ENCODE results near the gene SRRM5.

The SRRM5 gene, protein sequence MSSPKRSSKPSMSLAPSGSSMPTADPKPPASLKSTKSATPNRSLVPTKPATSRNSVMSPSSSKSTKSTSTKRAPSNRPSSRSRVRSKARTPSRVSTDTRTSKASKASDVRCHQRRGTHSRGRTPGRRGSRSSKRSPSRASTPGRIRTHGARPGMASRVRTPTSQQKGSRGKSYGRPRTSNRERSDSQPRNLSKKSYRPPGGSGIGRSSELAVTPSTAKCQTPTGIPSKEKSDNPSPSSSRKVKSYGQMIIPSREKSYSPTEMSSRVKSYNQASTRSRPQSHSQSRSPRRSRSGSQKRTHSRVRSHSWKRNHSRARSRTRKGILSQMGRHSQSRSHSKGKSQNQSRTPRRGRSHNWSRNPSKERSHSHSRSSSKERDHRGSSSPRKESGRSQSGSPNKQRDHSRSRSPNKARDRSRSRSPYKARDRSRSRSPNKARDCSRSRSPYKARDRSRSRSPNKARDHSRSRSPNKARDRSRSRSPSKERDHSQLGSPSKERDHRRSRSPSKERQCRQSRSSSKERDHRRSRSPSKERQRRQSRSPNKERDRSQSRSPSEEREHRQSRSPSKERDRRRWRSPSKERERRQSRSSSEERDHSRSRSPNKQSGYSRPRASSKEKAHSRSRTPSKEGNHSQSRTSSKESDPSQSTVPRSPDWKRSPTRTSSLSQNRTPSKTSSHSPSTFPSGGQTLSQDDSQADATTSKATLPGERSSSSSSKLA

DNA sequence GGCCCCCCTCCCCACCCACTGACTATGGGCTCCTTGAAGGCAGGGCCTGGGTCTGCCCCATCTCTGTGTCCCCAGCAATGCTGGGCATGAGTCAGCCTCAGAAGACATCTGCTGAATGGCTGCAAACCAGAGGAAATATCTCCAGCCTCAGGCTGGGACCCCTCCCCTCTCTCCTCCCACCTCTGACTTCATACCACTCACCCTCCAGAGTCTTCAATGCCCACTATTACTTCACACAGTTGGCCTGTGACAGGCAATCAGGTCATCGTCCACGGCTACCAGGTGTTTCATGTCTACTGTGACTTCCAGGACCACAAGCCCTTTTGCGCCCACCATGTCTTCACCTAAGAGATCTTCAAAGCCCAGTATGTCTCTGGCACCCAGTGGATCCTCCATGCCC, at the start of gene SRRM5:
SRRM5 (plus strand) TSS at position 301 of the 400 bp plus-strand sequence; CDS start at position 335, 34 bp downstream.
- H3K9me3 ChIP-seq (ENCODE audit: control insufficient read depth, insufficient read depth, low read depth, low read length) = no peaks in the 10 kb centered on the region
- H3K9ac ChIP-seq (ENCODE audit: low read length) = no peak within 1 kb of the TSS
- H3K4me1 ChIP-seq (ENCODE audit: control insufficient read depth, insufficient read depth, low read length) = peaks cover 4% of the 10 kb centered on the region; the same call in 1 of the 2 replicates
- H3K27me3 ChIP-seq (ENCODE audit: control insufficient read depth, insufficient read depth, low read length) = no peaks in the 10 kb centered on the region
- no peak within 1 kb of the TSS for H3K27ac ChIP-seq (ENCODE audit: low read depth, low read length)
- peaks cover 30% of the 10 kb centered on the region for H3K36me3 ChIP-seq (ENCODE audit: control insufficient read depth, insufficient read depth, low read length)
- no peak within 1 kb of the TSS for H3K4me3 ChIP-seq (ENCODE audit: low read depth, low read length)

DNA sequence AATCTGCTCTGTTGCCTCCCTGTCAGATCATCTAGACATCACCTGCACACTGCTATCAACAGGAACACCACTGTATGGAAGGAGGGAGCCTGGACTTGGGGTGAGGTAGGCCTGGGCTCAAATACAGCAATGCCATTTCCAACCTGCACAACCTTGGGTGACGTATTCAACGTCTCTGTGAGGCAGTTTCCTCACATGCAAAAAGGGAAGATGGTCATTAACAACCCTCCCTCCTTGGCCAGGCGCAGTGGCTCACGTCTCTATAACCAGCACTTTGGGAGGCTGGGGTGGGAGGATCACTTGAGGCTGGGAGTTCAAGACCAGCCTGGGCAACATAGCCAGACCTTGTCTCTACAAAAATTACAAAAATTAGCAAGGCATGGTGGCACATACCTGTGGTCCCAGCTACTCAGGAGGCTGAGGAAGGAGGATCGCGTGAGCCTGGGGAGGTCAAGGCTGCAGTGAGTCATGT, 49.6 kb upstream of the SRRM5 start:
- no peak overlapping the region for H3K9ac ChIP-seq (ENCODE audit: low read length)
- no peaks in the 10 kb centered on the region for H3K4me1 ChIP-seq (ENCODE audit: control insufficient read depth, insufficient read depth, low read length)
- no peak overlapping the region for H3K4me3 ChIP-seq (ENCODE audit: low read depth, low read length)
- H3K9me3 ChIP-seq (ENCODE audit: control insufficient read depth, insufficient read depth, low read depth, low read length) = no peaks in the 10 kb centered on the region
- H3K36me3 ChIP-seq (ENCODE audit: control insufficient read depth, insufficient read depth, low read length) = peaks cover 36% of the 10 kb centered on the region
- H3K27ac ChIP-seq (ENCODE audit: low read depth, low read length) = no peak overlapping the region
- no peaks in the 10 kb centered on the region for H3K27me3 ChIP-seq (ENCODE audit: control insufficient read depth, insufficient read depth, low read length)

DNA sequence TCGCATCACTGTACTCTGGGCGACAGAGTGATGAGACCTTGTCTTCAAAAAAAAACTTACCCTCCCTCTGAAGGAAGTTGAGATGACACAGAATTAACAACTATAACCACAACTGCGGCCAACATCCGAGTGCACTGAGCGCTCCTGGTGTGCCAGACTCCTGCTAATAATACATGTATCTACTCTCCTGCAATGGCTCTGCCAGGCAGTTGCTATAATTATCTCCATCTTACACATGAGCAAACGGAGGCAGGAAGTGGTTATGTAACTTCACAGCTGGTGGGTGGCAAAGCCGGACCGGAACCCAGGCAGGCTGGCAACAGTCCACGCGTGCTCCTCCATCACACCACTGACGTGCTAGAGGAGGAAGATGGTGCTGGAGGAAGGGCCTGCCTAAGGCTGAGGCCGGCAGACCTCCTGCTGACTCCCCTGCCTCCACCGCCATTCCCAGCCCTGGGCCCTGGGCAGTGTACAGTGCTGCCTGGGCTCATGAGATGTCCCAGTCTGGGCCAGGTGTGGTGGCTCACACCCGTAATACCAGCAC, 49.1 kb upstream of the SRRM5 start:
- Histone ChIP-seq H3K4me1 (ENCODE audit: control insufficient read depth, insufficient read depth, low read length) (no peaks in the 10 kb centered on the region), H3K9me3 (ENCODE audit: control insufficient read depth, insufficient read depth, low read depth, low read length) (no peaks in the 10 kb centered on the region), H3K9ac (ENCODE audit: low read length) (no peak overlapping the region), H3K4me3 (ENCODE audit: low read depth, low read length) (no peak overlapping the region), H3K36me3 (ENCODE audit: control insufficient read depth, insufficient read depth, low read length) (peaks cover 34% of the 10 kb centered on the region), H3K27ac (ENCODE audit: low read depth, low read length) (no peak overlapping the region), H3K27me3 (ENCODE audit: control insufficient read depth, insufficient read depth, low read length) (no peaks in the 10 kb centered on the region)

DNA sequence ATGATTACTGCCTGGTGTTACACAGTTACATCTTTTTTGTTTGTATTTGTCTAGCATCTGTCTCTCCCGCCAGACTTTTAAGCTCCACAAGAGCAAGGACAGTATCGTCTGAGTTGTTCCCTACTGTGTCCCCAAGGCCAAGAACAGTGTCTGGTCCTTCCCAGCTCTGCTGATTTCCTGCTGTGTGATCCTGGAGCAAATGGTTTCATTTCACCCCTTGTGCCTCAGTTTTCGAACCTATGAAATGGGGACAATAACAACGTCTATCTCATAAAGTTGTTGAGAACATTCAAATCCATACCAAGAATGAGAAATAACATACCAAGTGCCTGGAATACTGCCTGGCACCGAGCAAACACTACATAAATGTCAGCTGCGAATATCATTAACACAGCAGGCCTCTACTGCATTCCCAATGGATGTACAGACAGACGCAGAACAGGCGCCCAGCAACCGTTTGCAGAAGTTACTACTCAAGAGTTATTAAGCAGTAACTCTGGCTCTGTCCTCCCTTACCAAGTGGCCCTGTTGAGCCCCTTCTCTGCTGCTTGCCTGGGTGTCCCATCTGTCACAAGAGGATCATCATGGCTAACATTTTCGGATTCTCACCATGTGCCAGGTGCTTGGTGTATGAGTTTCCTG, 48.0 kb upstream of the SRRM5 start:
- H3K9ac ChIP-seq (ENCODE audit: low read length) = no peak overlapping the region
- no peaks in the 10 kb centered on the region for H3K4me1 ChIP-seq (ENCODE audit: control insufficient read depth, insufficient read depth, low read length)
- H3K27ac ChIP-seq (ENCODE audit: low read depth, low read length) = no peak overlapping the region
- H3K36me3 ChIP-seq (ENCODE audit: control insufficient read depth, insufficient read depth, low read length) = peaks cover 30% of the 10 kb centered on the region
- H3K27me3 ChIP-seq (ENCODE audit: control insufficient read depth, insufficient read depth, low read length) = no peaks in the 10 kb centered on the region
- H3K9me3 ChIP-seq (ENCODE audit: control insufficient read depth, insufficient read depth, low read depth, low read length) = no peaks in the 10 kb centered on the region
- H3K4me3 ChIP-seq (ENCODE audit: low read depth, low read length) = no peak overlapping the region

DNA sequence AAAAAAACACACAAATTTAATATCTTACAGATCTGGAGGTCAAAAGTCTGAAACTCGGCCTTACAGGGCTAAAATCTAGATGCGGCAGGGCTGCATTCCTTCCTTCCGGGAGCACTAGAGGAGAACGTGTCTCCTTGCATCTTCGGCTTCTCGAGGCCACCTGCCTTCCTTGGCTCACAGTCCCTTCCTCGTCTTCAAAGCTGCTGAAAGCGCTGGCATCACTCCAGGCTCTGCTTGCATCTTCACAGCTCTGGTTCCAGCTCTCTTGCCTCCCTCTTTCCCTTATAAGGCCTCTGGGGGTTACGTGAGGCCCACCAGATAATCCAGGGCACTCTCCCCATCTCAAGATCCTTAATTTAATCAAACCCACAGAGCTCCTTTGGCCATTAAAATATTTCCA, 47.1 kb upstream of the SRRM5 start:
- no peaks in the 10 kb centered on the region for H3K27me3 ChIP-seq (ENCODE audit: control insufficient read depth, insufficient read depth, low read length)
- no peak overlapping the region for H3K9ac ChIP-seq (ENCODE audit: low read length)
- H3K4me1 ChIP-seq (ENCODE audit: control insufficient read depth, insufficient read depth, low read length) = no peaks in the 10 kb centered on the region
- H3K9me3 ChIP-seq (ENCODE audit: control insufficient read depth, insufficient read depth, low read depth, low read length) = no peaks in the 10 kb centered on the region
- H3K27ac ChIP-seq (ENCODE audit: low read depth, low read length) = no peak overlapping the region
- H3K36me3 ChIP-seq (ENCODE audit: control insufficient read depth, insufficient read depth, low read length) = peaks cover 27% of the 10 kb centered on the region
- H3K4me3 ChIP-seq (ENCODE audit: low read depth, low read length) = no peak overlapping the region

DNA sequence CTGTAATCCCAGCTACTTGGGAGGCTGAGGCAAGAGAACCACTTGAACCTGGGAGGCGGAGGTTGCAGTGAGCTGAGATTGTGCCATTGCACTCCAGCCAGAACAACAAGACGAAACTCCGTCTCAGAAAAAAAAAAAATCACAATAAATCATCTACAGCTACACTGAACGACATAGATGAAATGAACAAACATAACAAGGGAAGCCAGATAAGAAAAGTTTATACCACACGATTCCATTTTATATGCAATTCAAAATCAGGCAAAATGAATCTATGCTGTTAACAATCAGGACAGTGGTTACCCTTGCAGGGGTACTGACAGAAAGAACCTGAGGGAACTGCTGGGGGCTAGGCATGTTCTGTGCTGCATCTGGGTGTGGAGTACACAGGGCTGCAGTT, 42.2 kb upstream of the SRRM5 start:
- Histone ChIP-seq H3K27me3 (ENCODE audit: control insufficient read depth, insufficient read depth, low read length) (no peaks in the 10 kb centered on the region), H3K36me3 (ENCODE audit: control insufficient read depth, insufficient read depth, low read length) (peaks cover 17% of the 10 kb centered on the region), H3K9ac (ENCODE audit: low read length) (no peak overlapping the region), H3K27ac (ENCODE audit: low read depth, low read length) (no peak overlapping the region), H3K4me1 (ENCODE audit: control insufficient read depth, insufficient read depth, low read length) (peaks cover 3% of the 10 kb centered on the region), H3K9me3 (ENCODE audit: control insufficient read depth, insufficient read depth, low read depth, low read length) (no peaks in the 10 kb centered on the region), H3K4me3 (ENCODE audit: low read depth, low read length) (no peak overlapping the region)

DNA sequence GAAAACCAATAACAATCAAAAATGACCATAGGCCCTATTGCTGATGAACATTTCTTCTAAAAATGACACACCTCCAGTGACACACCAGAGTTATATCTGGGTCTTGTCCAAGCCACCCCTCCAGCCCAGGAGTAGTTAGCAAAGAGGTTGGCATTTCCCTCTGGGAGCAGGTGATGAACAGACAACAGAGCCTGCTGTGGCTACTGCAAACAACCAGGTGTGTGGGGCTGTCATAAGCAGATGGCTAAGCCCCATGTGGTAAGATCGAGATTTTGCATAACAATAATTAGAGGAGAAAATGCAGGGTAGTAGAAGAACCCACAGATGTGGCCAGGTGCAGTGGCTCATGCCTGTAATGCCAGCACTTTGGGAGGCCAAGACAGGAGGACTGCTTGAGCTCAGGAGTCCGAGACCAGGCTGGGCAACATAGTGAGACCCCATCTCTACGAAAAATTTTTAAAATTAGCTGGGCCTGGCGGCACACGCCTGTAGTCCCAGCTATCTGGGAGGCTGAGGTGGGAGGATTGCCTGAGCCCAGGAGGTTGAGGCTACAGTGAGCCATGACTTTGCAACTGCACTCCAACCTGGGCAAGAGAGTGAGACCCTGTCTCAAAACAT, 41.6 kb upstream of the SRRM5 start:
- Histone ChIP-seq H3K9me3 (ENCODE audit: control insufficient read depth, insufficient read depth, low read depth, low read length) (no peaks in the 10 kb centered on the region), H3K27ac (ENCODE audit: low read depth, low read length) (no peak overlapping the region), H3K4me1 (ENCODE audit: control insufficient read depth, insufficient read depth, low read length) (peaks cover 6% of the 10 kb centered on the region), H3K36me3 (ENCODE audit: control insufficient read depth, insufficient read depth, low read length) (peaks cover 14% of the 10 kb centered on the region), H3K4me3 (ENCODE audit: low read depth, low read length) (no peak overlapping the region), H3K27me3 (ENCODE audit: control insufficient read depth, insufficient read depth, low read length) (no peaks in the 10 kb centered on the region), H3K9ac (ENCODE audit: low read length) (no peak overlapping the region)

DNA sequence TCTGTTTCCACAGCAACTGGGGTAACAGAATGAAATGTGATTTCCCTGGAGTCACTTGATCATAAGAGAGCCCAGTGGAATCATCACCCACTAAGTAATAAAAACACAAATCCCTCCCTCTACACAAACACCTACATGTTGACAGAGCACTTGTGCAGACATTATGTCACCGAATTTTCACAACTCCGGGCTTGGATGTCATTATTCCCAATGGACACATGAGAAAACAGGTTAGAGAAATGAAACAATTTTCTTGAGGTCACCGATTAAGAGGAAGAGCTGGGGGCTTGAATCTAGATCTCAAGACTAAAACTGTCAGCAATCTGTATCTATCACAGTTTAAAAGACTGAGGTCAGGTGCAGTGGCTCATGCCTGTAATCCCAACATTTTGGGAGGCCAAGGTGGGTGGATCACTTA, 39.7 kb upstream of the SRRM5 start:
- no peak overlapping the region for H3K4me3 ChIP-seq (ENCODE audit: low read depth, low read length)

DNA sequence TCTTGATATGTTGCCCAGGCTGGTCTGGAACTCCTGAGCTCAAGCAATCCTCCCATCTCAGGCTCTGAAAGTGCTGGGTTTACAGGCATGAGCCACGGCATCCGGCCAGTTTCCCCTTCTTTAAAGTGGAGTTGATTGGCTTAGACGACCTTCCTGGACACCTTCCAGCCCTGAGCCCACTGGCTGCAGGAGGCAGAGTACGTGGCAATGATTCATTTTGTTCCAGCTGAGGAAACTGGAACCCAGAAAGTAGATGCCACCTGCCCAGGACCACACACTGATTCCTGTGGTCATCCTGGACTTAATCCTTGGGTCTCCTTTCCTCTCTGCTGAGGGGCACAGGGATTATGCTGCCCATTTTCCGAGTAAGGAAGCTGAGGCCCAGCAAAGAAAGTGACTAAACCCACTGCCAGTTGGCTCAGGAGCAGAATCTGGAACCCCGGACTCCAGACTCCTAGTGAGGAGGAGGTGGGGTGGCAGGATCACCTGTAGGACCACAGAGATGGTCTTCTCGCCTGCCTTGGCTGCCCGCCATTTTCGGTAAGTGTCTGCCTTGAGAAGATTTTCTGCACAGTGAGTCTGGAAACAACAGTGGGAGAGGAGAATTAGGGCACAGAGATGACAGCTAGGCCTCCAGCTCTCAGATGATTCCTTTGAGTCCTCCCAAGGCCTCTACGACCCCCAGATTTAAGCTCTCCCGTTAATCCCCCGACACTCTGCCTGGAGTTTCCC, 37.3 kb upstream of the SRRM5 start:
- Histone ChIP-seq H3K4me1 (ENCODE audit: control insufficient read depth, insufficient read depth, low read length) (peaks cover 11% of the 10 kb centered on the region), H3K27me3 (ENCODE audit: control insufficient read depth, insufficient read depth, low read length) (no peaks in the 10 kb centered on the region)

More for the DNA sequence above, 39.7 kb upstream of the SRRM5 start:
- Histone ChIP-seq H3K9ac (ENCODE audit: low read length) (no peak overlapping the region), H3K36me3 (ENCODE audit: control insufficient read depth, insufficient read depth, low read length) (peaks cover 14% of the 10 kb centered on the region), H3K27ac (ENCODE audit: low read depth, low read length) (no peak overlapping the region), H3K9me3 (ENCODE audit: control insufficient read depth, insufficient read depth, low read depth, low read length) (no peaks in the 10 kb centered on the region), H3K4me1 (ENCODE audit: control insufficient read depth, insufficient read depth, low read length) (peaks cover 11% of the 10 kb centered on the region), H3K27me3 (ENCODE audit: control insufficient read depth, insufficient read depth, low read length) (no peaks in the 10 kb centered on the region)

More for the DNA sequence above, 37.3 kb upstream of the SRRM5 start:
- Histone ChIP-seq H3K27ac (ENCODE audit: low read depth, low read length) (peak overlapping the region; percentile 77; the same call in 1 of the 2 replicates), H3K9ac (ENCODE audit: low read length) (peak overlapping the region; percentile 92), H3K36me3 (ENCODE audit: control insufficient read depth, insufficient read depth, low read length) (peaks cover 14% of the 10 kb centered on the region), H3K9me3 (ENCODE audit: control insufficient read depth, insufficient read depth, low read depth, low read length) (no peaks in the 10 kb centered on the region), H3K4me3 (ENCODE audit: low read depth, low read length) (peak overlapping the region; percentile 98)

Data from HUES6 (cell line).